KMS-11 (cell line): ENCODE results near the gene RRP1B.

Experiments used
- H2AFZ ChIP-seq: fragments of 200-600 bp; sonication (generic); 2 replicates; pipeline ENCODE4 v1.6.1; 2016; ENCODE audit warnings: antibody characterized with exemption, mixed run types, low read depth
- H3K27ac ChIP-seq: fragments of 200-600 bp; sonication (generic); 2 replicates; pipeline ENCODE4 v1.6.1; 2016; ENCODE audit warnings: mild to moderate bottlenecking, mixed run types
- H3K27me3 ChIP-seq: fragments of 200-600 bp; sonication (generic); 2 replicates; pipeline ENCODE4 v1.6.1; 2017; ENCODE audit warnings: mild to moderate bottlenecking, low read depth, mixed run types, moderate library complexity; ENCODE audit not compliant: insufficient read depth
- H3K36me3 ChIP-seq: fragments of 200-600 bp; sonication (generic); 2 replicates; pipeline ENCODE4 v1.6.1; 2017; ENCODE audit warnings: mild to moderate bottlenecking, mixed run types; ENCODE audit not compliant: insufficient read depth
- H3K4me1 ChIP-seq: fragments of 200-600 bp; sonication (generic); 2 replicates; pipeline ENCODE4 v1.6.1; 2016; ENCODE audit warnings: mild to moderate bottlenecking, low read depth, mixed run types; ENCODE audit not compliant: poor library complexity, severe bottlenecking
- H3K4me2 ChIP-seq: fragments of 200-600 bp; sonication (generic); 2 replicates; pipeline ENCODE4 v1.7.0; 2016; ENCODE audit warnings: mild to moderate bottlenecking, mixed run types
- H3K4me3 ChIP-seq: fragments of 200-600 bp; sonication (generic); IDR thresholded peaks from 2 replicates; pipeline ENCODE4 v1.6.1; 2017; ENCODE audit warnings: low read depth, low read length, mixed read lengths; ENCODE audit not compliant: insufficient read depth
- H3K79me2 ChIP-seq: fragments of 200-600 bp; sonication (generic); 2 replicates; pipeline ENCODE4 v1.6.1; 2016; ENCODE audit warnings: low read depth, mixed run types; ENCODE audit not compliant: insufficient read depth
- H3K9ac ChIP-seq: fragments of 200-600 bp; sonication (generic); 2 replicates; pipeline ENCODE4 v1.6.1; 2016; ENCODE audit warnings: mild to moderate bottlenecking, mixed run types
- H4K20me1 ChIP-seq: fragments of 200-600 bp; sonication (generic); 2 replicates; pipeline ENCODE4 v1.6.1; 2016; ENCODE audit warnings: mild to moderate bottlenecking, mixed run types; ENCODE audit not compliant: insufficient read depth
- CTCF ChIP-seq: fragments of 200-600 bp; sonication (generic); conservative IDR thresholded peaks from 2 replicates; pipeline ENCODE4 v1.6.1; 2017; ENCODE audit warnings: low read depth, mild to moderate bottlenecking, antibody characterized with exemption, low read length, moderate library complexity, mixed read lengths

RRP1B gene

DNA sequence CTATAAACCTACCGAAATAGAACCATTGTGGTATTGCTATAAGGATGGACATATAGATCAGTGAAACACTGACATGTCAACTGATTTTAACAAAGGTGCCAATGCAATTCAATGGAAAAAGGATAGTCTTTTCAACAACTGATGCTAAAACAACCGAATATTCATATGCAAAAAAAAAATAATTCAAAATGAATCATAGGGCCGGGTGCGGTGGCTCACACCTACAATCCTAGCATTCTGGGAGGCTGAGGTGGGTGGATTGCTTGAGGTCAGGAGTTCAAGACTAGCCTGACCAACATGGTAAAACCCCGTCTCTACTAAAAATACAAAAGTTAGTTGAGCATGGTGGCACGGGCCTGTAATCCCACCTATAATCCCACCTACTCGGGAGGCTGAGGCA is 23.9 kb upstream of the RRP1B start:
- H3K4me3 ChIP-seq = no peak overlapping the region
- H3K9ac ChIP-seq = no peak overlapping the region
- no peaks in the 10 kb centered on the region for H3K27me3 ChIP-seq
- no peaks in the 10 kb centered on the region for H4K20me1 ChIP-seq
- no peaks in the 10 kb centered on the region for H3K36me3 ChIP-seq
- H3K4me1 ChIP-seq = no peaks in the 10 kb centered on the region
- H3K4me2 ChIP-seq = no peak overlapping the region
- no peak overlapping the region for H3K27ac ChIP-seq
- no peaks in the 10 kb centered on the region for H3K79me2 ChIP-seq
- no peak for TF ChIP-seq CTCF
- no peak overlapping the region for H2AFZ ChIP-seq

DNA sequence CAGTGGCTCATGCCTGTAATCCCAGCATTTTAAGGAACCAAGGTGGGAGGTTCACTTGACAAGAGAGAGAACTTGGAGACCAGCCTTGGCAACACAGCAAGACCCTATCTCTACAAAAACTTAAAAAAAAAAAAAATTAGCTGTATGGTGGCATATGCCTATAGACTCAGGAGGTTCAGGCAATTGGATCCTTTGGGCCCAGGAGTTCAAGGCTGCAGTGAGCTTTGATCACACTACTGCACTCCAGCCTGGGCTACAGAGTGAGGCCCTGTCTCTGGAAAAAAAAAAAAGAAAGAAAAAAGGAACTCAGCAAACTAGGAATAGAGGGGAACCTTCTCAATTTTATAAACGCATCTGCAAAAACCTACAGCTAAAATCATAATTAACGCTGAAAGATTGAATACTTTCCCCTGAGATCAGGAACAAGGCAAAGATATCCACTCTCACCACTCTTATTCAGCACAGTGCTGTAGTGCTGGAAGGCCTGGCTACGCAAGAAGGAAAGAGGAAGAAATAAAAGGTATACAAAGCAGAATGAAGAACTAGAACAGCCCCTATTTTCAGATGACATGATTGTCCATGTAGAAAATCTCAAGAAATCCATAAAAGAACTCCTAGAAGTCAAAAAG is 21.7 kb upstream of the RRP1B start:
- H4K20me1 ChIP-seq = no peaks in the 10 kb centered on the region
- H3K4me2 ChIP-seq = no peak overlapping the region
- H2AFZ ChIP-seq = no peak overlapping the region
- no peaks in the 10 kb centered on the region for H3K4me1 ChIP-seq
- no peak overlapping the region for H3K27ac ChIP-seq
- H3K4me3 ChIP-seq = no peak overlapping the region
- H3K9ac ChIP-seq = no peak overlapping the region
- H3K36me3 ChIP-seq = no peaks in the 10 kb centered on the region
- no peak for TF ChIP-seq CTCF
- H3K27me3 ChIP-seq = no peaks in the 10 kb centered on the region
- H3K79me2 ChIP-seq = no peaks in the 10 kb centered on the region

GRCh38 chr21:43639470-43640353 is 19.6 kb upstream of the RRP1B start:
- no peaks in the 10 kb centered on the region for H3K4me1 ChIP-seq
- no peak overlapping the region for H2AFZ ChIP-seq
- H3K27me3 ChIP-seq = no peaks in the 10 kb centered on the region
- H3K9ac ChIP-seq = no peak overlapping the region
- H3K4me3 ChIP-seq = no peak overlapping the region
- no peaks in the 10 kb centered on the region for H3K79me2 ChIP-seq
- no peaks in the 10 kb centered on the region for H3K36me3 ChIP-seq
- no peak for TF ChIP-seq CTCF
- no peak overlapping the region for H3K27ac ChIP-seq
- H3K4me2 ChIP-seq = no peak overlapping the region
- no peaks in the 10 kb centered on the region for H4K20me1 ChIP-seq

DNA sequence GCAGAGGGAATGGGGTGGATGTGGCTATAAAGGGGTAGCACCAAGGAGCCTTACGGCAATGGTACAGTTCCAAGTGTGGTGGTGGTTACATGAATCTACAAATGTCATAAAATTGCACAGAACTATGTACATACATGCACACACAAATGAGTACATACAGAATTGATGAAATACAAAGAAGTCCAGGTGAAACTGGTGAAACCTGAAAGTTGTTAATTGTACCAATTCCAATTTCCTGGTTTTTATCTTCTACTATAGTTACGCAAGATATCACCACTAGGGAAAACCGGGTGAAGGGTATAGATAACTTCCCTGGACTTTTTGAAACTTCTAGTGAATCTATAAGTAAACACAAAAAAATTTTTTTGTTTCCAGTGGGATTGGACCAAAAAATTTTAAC is 19.0 kb upstream of the RRP1B start:
- H3K36me3 ChIP-seq = no peaks in the 10 kb centered on the region
- H4K20me1 ChIP-seq = no peaks in the 10 kb centered on the region
- H3K4me2 ChIP-seq = no peak overlapping the region
- H3K79me2 ChIP-seq = no peaks in the 10 kb centered on the region
- no peak overlapping the region for H3K9ac ChIP-seq
- TF ChIP-seq CTCF = no peak
- H3K4me3 ChIP-seq = no peak overlapping the region
- no peaks in the 10 kb centered on the region for H3K27me3 ChIP-seq
- no peak overlapping the region for H3K27ac ChIP-seq
- H3K4me1 ChIP-seq = peaks cover 6% of the 10 kb centered on the region
- H2AFZ ChIP-seq = no peak overlapping the region
